SJSA1 (cell line): ENCODE results near the gene ZZZ3. TPM values are rescaled to one million over a fixed set of nuclear protein-coding genes. Genes with fewer than 3 reads are reported as not detected.
"Not testable (repeated sequence)": the region's sequence is repeated elsewhere in the genome, so short reads cannot be mapped to it uniquely, and the experiment has no call there.

ENCODE experiments used
- DNase-seq, 2 experiments: peaks; one replicate each; pipeline ENCODE4 v3.0.0-alpha.2; 2015 to 2020; ENCODE audit warnings: low spot score in 2 of 2, low read depth in 1 of 2
- H3K27ac ChIP-seq: fragments of 250-450 bp; sonication (Bioruptor Pico); 2 replicates; pipeline ENCODE4 v1.5.1; 2020; ENCODE audit warnings: mild to moderate bottlenecking, moderate library complexity
- H3K27me3 ChIP-seq: fragments of 250-450 bp; sonication (Bioruptor Pico); replicated peaks from 2 replicates; pipeline ENCODE4 v1.5.1; 2020; ENCODE audit warnings: mild to moderate bottlenecking, moderate library complexity
- H3K36me3 ChIP-seq: fragments of 250-450 bp; sonication (Bioruptor Pico); 2 replicates; pipeline ENCODE4 v1.5.1; 2020; ENCODE audit warnings: mild to moderate bottlenecking
- H3K4me1 ChIP-seq: fragments of 250-450 bp; sonication (Bioruptor Pico); replicated peaks from 2 replicates; pipeline ENCODE4 v1.6.1; 2021; ENCODE audit warnings: mild to moderate bottlenecking
- H3K4me3 ChIP-seq: fragments of 250-450 bp; sonication (Bioruptor Pico); 2 replicates; pipeline ENCODE4 v1.5.1; 2020; ENCODE audit warnings: mild to moderate bottlenecking
- H3K9me3 ChIP-seq: fragments of 250-450 bp; sonication (Bioruptor Pico); replicated peaks from 2 replicates; pipeline ENCODE4 v1.5.1; 2020; ENCODE audit warnings: mild to moderate bottlenecking
- total RNA-seq: library from RNA; depleted of rRNA; stranded (reverse); fragments of >200 nt; shearing (Covaris generic); gene quantifications from 2 replicates; pipeline ENCODE4 v1.2.3, GENCODE V29; 2014

ZZZ3 gene
- total RNA-seq, 1 experiment from 2014 or later = 94.4 TPM

- Histone ChIP-seq H3K27me3 (no peaks in the 10 kb centered on the region), H3K27ac (no peak overlapping the region), H3K4me3 (no peak overlapping the region), H3K9me3 (peaks cover 5% of the 10 kb centered on the region; the same call in 1 of the 2 replicates), H3K36me3 (0 out of 2 replicates have a peak, but pooled peaks cover 4% of the 10 kb centered on the region), H3K4me1 (0 out of 2 replicates have a peak, but pooled peaks cover 3% of the 10 kb centered on the region)
- no peak for DNase-seq
Measured at GRCh38 chr1:77659879-77660593, 22.4 kb downstream of the ZZZ3 start.

- no peak for DNase-seq
- H3K27me3 ChIP-seq = no peaks in the 10 kb centered on the region
Measured at GRCh38 chr1:77658271-77658670, 24.2 kb downstream of the ZZZ3 start.

DNA sequence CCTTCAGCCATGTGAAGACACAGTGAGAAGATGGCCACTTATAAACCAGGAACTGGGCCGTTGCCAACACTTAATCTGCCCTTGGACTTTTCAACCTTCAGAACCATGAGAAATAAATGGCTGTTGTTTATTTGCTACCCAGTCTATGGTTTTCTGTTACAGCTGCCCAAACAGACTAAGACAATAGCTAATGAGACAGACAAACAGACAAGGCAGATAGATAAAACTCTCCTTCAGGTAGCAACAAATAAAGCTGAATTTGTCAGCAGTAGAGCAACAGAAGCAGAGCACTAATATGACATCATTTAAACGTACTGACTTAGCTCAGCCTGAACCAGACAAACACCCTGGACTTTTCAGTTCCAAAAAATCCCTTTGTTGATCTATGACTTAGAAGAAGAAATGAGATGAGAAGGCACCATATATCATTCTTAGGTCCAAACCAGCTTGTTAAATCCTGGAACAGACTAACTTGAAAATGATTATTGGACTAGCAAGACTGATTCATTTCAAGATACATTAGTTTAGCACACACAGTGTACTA is 27.0 kb downstream of the ZZZ3 start:
- no peaks in the 10 kb centered on the region for H3K27me3 ChIP-seq
- H3K9me3 ChIP-seq = peaks cover 3% of the 10 kb centered on the region; the same call in 1 of the 2 replicates
- no peak overlapping the region for H3K4me3 ChIP-seq
- no peak overlapping the region for H3K27ac ChIP-seq
- H3K36me3 ChIP-seq = peaks cover 3% of the 10 kb centered on the region; the same call in 1 of the 2 replicates
- DNase-seq = no peak
- 0 out of 2 replicates have a peak, but pooled peaks cover 3% of the 10 kb centered on the region for H3K4me1 ChIP-seq

More at GRCh38 chr1:77658271-77658670, 24.2 kb downstream of the ZZZ3 start:
- Histone ChIP-seq H3K4me3 (no peak overlapping the region), H3K4me1 (0 out of 2 replicates have a peak, but pooled peaks cover 3% of the 10 kb centered on the region), H3K27ac (no peak overlapping the region), H3K36me3 (0 out of 2 replicates have a peak, but pooled peaks cover 4% of the 10 kb centered on the region), H3K9me3 (peaks cover 5% of the 10 kb centered on the region; the same call in 1 of the 2 replicates)

- no peak for DNase-seq
- Histone ChIP-seq H3K27ac (no peak overlapping the region), H3K9me3 (peaks cover 4% of the 10 kb centered on the region; the same call in 1 of the 2 replicates), H3K36me3 (peaks cover 6% of the 10 kb centered on the region; the same call in 1 of the 2 replicates), H3K4me1 (0 out of 2 replicates have a peak, but pooled peaks cover 3% of the 10 kb centered on the region), H3K4me3 (no peak overlapping the region), H3K27me3 (no peaks in the 10 kb centered on the region)
Measured at GRCh38 chr1:77652970-77653516, 29.4 kb downstream of the ZZZ3 start.

DNA sequence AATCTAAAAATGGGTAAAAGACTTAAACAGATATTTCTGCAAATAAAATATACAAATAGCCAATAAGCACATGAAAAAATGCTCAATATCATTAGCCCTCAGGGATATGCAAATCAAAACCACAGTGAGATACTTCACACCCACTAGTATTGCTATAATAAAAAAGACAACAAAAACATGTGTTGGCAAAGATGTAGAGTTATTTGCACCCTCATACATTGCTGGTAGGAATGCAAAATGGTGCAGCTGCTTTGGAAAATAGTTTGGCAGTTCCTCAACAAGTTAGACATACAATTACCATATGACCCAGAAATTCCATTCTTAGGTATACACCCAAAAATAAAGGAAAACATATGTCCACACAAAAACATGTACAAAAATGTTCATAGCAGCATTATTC is 30.2 kb downstream of the ZZZ3 start:
- H3K27ac ChIP-seq = no peak overlapping the region
- no peaks in the 10 kb centered on the region for H3K27me3 ChIP-seq
- no peak overlapping the region for H3K4me3 ChIP-seq
- DNase-seq = no peak
- H3K4me1 ChIP-seq = 0 out of 2 replicates have a peak, but pooled peaks cover 3% of the 10 kb centered on the region
- peaks cover 4% of the 10 kb centered on the region; the same call in 1 of the 2 replicates for H3K9me3 ChIP-seq
- peaks cover 10% of the 10 kb centered on the region; the same call in 1 of the 2 replicates for H3K36me3 ChIP-seq

DNA sequence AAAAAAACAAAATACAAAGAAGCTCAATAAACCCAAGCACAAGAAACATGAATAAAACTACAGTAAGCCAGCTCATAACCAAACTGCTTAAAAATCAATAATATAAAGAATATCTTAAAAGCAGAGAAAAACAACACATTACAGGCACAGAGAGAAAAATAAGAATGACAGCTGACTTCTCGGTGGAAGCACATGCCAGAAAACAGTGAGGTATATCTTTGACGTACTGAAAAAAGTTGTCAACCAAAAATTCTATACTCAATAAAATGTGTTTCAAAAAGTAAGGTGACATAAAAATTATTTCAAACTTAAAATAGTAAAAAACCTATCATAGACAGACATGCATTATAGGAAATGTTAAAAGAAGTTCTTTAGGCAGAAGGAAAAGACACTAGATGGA is 33.3 kb downstream of the ZZZ3 start:
- H3K27ac ChIP-seq = no peak overlapping the region
- no peaks in the 10 kb centered on the region for H3K4me1 ChIP-seq
- H3K36me3 ChIP-seq = peaks cover 30% of the 10 kb centered on the region
- H3K4me3 ChIP-seq = no peak overlapping the region
- peaks cover 4% of the 10 kb centered on the region; the same call in 1 of the 2 replicates for H3K9me3 ChIP-seq
- H3K27me3 ChIP-seq = no peaks in the 10 kb centered on the region
- no peak for DNase-seq

DNA sequence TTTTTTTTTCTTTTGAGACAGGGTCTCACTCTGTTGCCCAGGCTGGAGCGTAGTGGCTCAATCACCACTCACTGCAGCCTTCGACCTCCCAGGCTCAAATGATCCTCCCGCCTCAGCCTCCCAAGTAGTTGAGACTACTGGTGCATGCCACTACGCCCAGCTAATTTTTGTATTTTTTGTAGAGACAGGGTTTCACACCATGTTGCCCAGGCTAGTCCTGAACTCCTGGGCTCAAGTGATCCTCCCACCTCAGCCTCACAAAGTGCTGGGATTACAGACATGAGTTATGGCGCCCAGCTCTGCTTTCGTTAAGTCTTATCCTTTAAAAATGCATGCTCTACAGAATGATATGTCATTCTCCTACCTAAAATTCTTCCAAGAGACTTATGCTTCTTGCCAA is 36.2 kb downstream of the ZZZ3 start:
- peaks cover 35% of the 10 kb centered on the region for H3K36me3 ChIP-seq
- H3K4me1 ChIP-seq, DNase-seq, H3K4me3 ChIP-seq, H3K9me3 ChIP-seq, H3K27ac ChIP-seq, H3K27me3 ChIP-seq: not testable (repeated sequence)

GRCh38 chr1:77643456-77643855 is 39.0 kb downstream of the ZZZ3 start:
- no peak overlapping the region for H3K4me3 ChIP-seq
- peaks cover 36% of the 10 kb centered on the region for H3K36me3 ChIP-seq
- DNase-seq = no peak
- H3K9me3 ChIP-seq = no peaks in the 10 kb centered on the region
- no peaks in the 10 kb centered on the region for H3K27me3 ChIP-seq
- H3K27ac ChIP-seq = no peak overlapping the region
- peaks cover 7% of the 10 kb centered on the region for H3K4me1 ChIP-seq

GRCh38 chr1:77642941-77643340 is 39.5 kb downstream of the ZZZ3 start:
- DNase-seq = no peak
- Histone ChIP-seq H3K27ac (no peak overlapping the region), H3K4me1 (peaks cover 7% of the 10 kb centered on the region), H3K9me3 (no peaks in the 10 kb centered on the region), H3K27me3 (no peaks in the 10 kb centered on the region), H3K4me3 (no peak overlapping the region), H3K36me3 (peaks cover 36% of the 10 kb centered on the region)

- no peak overlapping the region for H3K27ac ChIP-seq
- H3K4me1 ChIP-seq = peaks cover 7% of the 10 kb centered on the region
- no peak for DNase-seq
- H3K9me3 ChIP-seq = no peaks in the 10 kb centered on the region
- no peaks in the 10 kb centered on the region for H3K27me3 ChIP-seq
- H3K36me3 ChIP-seq = peaks cover 40% of the 10 kb centered on the region
- no peak overlapping the region for H3K4me3 ChIP-seq
Measured at GRCh38 chr1:77642196-77642595, 40.3 kb downstream of the ZZZ3 start.

- DNase-seq = no peak
- no peaks in the 10 kb centered on the region for H3K9me3 ChIP-seq
- no peak overlapping the region for H3K27ac ChIP-seq
- H3K27me3 ChIP-seq = no peaks in the 10 kb centered on the region
- H3K36me3 ChIP-seq = peaks cover 29% of the 10 kb centered on the region
- H3K4me3 ChIP-seq = no peak overlapping the region
- H3K4me1 ChIP-seq = peaks cover 7% of the 10 kb centered on the region
Measured at GRCh38 chr1:77639557-77640069, 42.8 kb downstream of the ZZZ3 start.

DNA sequence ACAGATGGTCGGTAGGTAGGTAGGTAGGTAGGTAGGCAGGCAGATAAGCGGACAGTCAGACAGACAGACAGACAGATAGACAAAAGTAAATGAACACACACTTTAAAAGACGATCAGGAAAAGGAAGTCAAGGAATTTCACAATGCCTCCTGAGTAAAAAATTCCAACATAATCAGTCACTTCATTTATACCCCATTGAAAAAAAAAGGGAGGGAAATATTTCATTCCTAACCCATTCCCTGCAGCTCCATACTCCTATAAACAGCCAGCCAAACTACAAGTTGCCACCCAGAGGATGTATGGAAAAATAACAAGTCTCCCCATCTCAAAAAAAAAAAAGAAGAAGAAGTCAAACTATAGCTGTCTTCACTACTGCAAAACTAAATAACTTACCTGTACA is 43.4 kb downstream of the ZZZ3 start:
- no peak overlapping the region for H3K4me3 ChIP-seq
- no peaks in the 10 kb centered on the region for H3K9me3 ChIP-seq
- H3K27me3 ChIP-seq = no peaks in the 10 kb centered on the region
- no peak overlapping the region for H3K27ac ChIP-seq
- DNase-seq = peak in 1 of 2 experiments; percentile 19
- H3K4me1 ChIP-seq = peaks cover 7% of the 10 kb centered on the region
- H3K36me3 ChIP-seq = peaks cover 25% of the 10 kb centered on the region

DNA sequence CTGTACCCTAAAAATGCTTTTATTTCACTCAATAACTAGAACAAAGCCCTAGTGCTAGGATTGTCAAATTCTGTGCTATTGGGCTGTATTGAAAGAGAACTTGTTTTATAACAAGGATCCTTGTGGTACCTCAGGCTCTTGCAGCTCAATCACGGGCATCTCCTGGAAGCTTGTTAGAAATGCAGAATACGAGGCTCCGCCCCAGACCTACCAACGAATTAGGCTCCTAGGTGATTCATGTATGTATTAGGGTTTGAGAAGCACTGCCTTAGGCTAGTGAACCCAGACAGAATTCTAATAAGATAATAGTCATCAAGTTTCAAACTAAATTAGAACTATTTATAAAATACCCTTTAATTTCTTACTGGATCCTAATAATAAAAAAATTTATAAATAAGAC is 45.6 kb downstream of the ZZZ3 start:
- H3K27me3 ChIP-seq = no peaks in the 10 kb centered on the region
- H3K9me3 ChIP-seq = no peaks in the 10 kb centered on the region
- peaks cover 7% of the 10 kb centered on the region for H3K4me1 ChIP-seq
- DNase-seq = no peak
- no peak overlapping the region for H3K4me3 ChIP-seq
- no peak overlapping the region for H3K27ac ChIP-seq
- H3K36me3 ChIP-seq = peaks cover 45% of the 10 kb centered on the region
